Measurements from ENCODE around the gene NCOA7. TPM values are rescaled to one million over a fixed set of nuclear protein-coding genes. Genes with fewer than 3 reads are reported as not detected.

NCOA7 gene
- total RNA-seq, 1 experiment from 2014 or later = 9.4 TPM

DNA sequence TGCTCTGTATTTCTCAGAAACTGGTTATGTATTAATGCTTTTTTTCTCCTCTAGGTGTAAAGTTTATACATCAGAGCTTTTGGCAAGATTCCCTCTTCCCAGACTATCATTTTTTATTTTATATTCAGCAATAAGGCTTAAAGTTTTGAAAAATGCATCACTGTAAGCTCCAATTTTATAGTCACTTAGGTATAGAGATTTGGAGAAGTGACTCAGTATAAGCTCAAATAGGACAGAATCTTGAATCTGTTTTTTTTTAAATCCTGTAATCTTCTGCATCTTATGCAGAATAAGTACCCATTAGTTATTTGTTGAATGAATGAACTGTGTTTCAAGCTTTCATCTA lies 1.0 kb downstream of the NCOA7 start:
- H3K79me2 ChIP-seq (ENCODE audit: insufficient read depth, low read length) = no peaks in the 10 kb centered on the region
- H3K9ac ChIP-seq (ENCODE audit: extremely low read depth, insufficient read length, low read length) = no peak overlapping the region
- no peaks in the 10 kb centered on the region for H3K4me1 ChIP-seq (ENCODE audit: insufficient read depth, low read length)
- Mint-ChIP-seq H3K4me1 (peaks cover 20 to 31% of the 10 kb centered on the region in 2 experiments), H3K9me3 (no peaks in the 10 kb centered on the region), H3K27me3 (ENCODE audit: low read depth) (peaks cover 4% of the 10 kb centered on the region; the same call in 1 of the 2 replicates), H3K4me3 (peak overlapping the region; percentile 77 to 92), H3K36me3 (ENCODE audit: insufficient read depth in 1 of 3, low read depth in 3 of 3) (no peaks in the 10 kb centered on the region; a peak in 1 of 7 replicates), H3K27ac (no peak overlapping the region; a peak in 1 of 7 replicates)
- no peak overlapping the region for H3K23ac ChIP-seq (ENCODE audit: insufficient read length, low read depth, low read length)
- no peak overlapping the region for H2AFZ ChIP-seq (ENCODE audit: low read length)
- no peak overlapping the region for H2AK5ac ChIP-seq (ENCODE audit: insufficient read length, low read length)
- no peaks in the 10 kb centered on the region for H3K27me3 ChIP-seq (ENCODE audit: insufficient read depth, low read length)
- no peak overlapping the region for H3T11ph ChIP-seq (ENCODE audit: low read length)
- H3K4me2 ChIP-seq (ENCODE audit: insufficient read depth, insufficient read length, low read length) = peak overlapping the region; percentile 94
- H3K14ac ChIP-seq (ENCODE audit: insufficient read depth, low read length) = no peak overlapping the region
- no peak overlapping the region for H3K27ac ChIP-seq (ENCODE audit: insufficient read length, low read depth, low read length)
- H4K91ac ChIP-seq (ENCODE audit: insufficient read length, low read depth, low read length) = no peak overlapping the region
- H2BK120ac ChIP-seq (ENCODE audit: low read depth, low read length, poor library complexity, severe bottlenecking) = no peak overlapping the region
- H3K23me2 ChIP-seq (ENCODE audit: insufficient read length, low read depth, low read length, poor library complexity, severe bottlenecking) = peaks cover 4% of the 10 kb centered on the region
- no peak overlapping the region for H2BK20ac ChIP-seq (ENCODE audit: low read depth, low read length, poor library complexity, severe bottlenecking)
- H3K4ac ChIP-seq (ENCODE audit: low read depth, low read length) = no peak overlapping the region
- H4K20me1 ChIP-seq (ENCODE audit: control insufficient read depth, insufficient read depth, insufficient read length) = no peaks in the 10 kb centered on the region
- H2BK5ac ChIP-seq (ENCODE audit: insufficient read length, low read length) = no peak overlapping the region
- H3K79me1 ChIP-seq (ENCODE audit: insufficient read depth, low read depth, low read length, poor library complexity, severe bottlenecking) = no peaks in the 10 kb centered on the region
- no peak for DNase-seq
- H3K56ac ChIP-seq (ENCODE audit: insufficient read length, low read depth, low read length) = no peak overlapping the region
- H2BK12ac ChIP-seq (ENCODE audit: insufficient read length, low read depth, low read length) = no peak overlapping the region
- no peak overlapping the region for H4K8ac ChIP-seq (replicated peaks; ENCODE audit: insufficient read length, low read depth, low read length)
- no peak; the same call in 2 of the 3 replicates for TF ChIP-seq CTCF (conservative IDR thresholded peaks at IDR 0.05)
- H4K5ac ChIP-seq (ENCODE audit: insufficient read length, low read depth, low read length) = no peak overlapping the region
- H3K18ac ChIP-seq (ENCODE audit: insufficient read length, low read depth, low read length) = no peak overlapping the region
- no peaks in the 10 kb centered on the region for H3K9me3 ChIP-seq (ENCODE audit: control insufficient read depth, low read depth, low read length)
- H2BK15ac ChIP-seq (ENCODE audit: low read depth, low read length) = no peak overlapping the region
